AG04449 (cell line): ENCODE data around the gene PAN3.

Source experiments
- CTCF ChIA-PET: fragments of 350-600 bp; formaldehyde crosslinking; extraction: SDS; loops from one replicate; lab custom pipeline; 2021; ENCODE audit warnings: antibody characterized with exemption; lab: Yijun Ruan, JAX
- POLR2A ChIA-PET: fragments of 400-600, 350-600 bp; formaldehyde crosslinking; extraction: SDS; loops from one replicate; lab custom pipeline; 2020; ENCODE audit warnings: antibody characterized with exemption, inconsistent platforms; lab: Yijun Ruan, JAX
- DNase-seq: peaks from one replicate; pipeline ENCODE4 v3.0.0-alpha.2; 2010; ENCODE audit warnings: low read depth, low spot score
- H3K4me3 ChIP-seq: 2 replicates; pipeline ENCODE4 v1.5.1; 2011; ENCODE audit warnings: low read depth, mild to moderate bottlenecking, control low read depth, low read length
- TF ChIP-seq, protein P1 (sequence below): IDR thresholded peaks from one replicate; pipeline ENCODE4 v1.5.1; 2011; ENCODE audit warnings: mild to moderate bottlenecking, moderate library complexity, low read length, control low read depth, inconsistent platforms; ENCODE audit not compliant: insufficient read depth; ENCODE audit errors: missing control alignments

The PAN3 gene

GRCh38 chr13:28166257-28166656 is 27.9 kb downstream of the PAN3 start:
- no peak for DNase-seq
- no peak overlapping the region for H3K4me3 ChIP-seq
- TF ChIP-seq, protein P1, sequence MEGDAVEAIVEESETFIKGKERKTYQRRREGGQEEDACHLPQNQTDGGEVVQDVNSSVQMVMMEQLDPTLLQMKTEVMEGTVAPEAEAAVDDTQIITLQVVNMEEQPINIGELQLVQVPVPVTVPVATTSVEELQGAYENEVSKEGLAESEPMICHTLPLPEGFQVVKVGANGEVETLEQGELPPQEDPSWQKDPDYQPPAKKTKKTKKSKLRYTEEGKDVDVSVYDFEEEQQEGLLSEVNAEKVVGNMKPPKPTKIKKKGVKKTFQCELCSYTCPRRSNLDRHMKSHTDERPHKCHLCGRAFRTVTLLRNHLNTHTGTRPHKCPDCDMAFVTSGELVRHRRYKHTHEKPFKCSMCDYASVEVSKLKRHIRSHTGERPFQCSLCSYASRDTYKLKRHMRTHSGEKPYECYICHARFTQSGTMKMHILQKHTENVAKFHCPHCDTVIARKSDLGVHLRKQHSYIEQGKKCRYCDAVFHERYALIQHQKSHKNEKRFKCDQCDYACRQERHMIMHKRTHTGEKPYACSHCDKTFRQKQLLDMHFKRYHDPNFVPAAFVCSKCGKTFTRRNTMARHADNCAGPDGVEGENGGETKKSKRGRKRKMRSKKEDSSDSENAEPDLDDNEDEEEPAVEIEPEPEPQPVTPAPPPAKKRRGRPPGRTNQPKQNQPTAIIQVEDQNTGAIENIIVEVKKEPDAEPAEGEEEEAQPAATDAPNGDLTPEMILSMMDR = no peak
- ChIA-PET POLR2A (no interaction called here), CTCF (no interaction called here)

- TF ChIP-seq, protein P1 = no peak
- POLR2A ChIA-PET = no interaction called here
- CTCF ChIA-PET = no interaction called here
- H3K4me3 ChIP-seq = no peak overlapping the region
- no peak for DNase-seq
Measured at GRCh38 chr13:28171266-28171665, 32.9 kb downstream of the PAN3 start.

DNA sequence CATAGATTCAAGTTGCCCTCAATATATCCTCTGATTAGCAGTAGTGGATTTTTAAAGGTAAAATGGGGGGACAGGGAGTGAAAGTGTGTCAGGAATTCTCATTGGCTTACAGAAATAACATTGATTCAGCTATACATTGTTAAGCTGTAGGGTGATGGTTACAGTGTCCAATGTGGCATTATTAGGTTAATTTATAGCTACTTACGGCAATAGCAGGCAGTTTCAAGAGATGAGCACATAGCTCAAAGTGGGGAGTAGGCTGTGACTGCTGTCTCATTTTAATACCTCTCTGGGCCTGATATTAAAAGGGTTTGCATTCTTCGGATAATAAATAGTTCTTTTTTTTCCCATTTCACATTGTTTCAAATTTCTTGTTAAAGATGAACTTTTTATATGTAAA is 34.6 kb downstream of the PAN3 start:
- ChIA-PET POLR2A (no interaction called here), CTCF (no interaction called here)
- no peak for DNase-seq
- TF ChIP-seq, protein P1 = no peak
- no peak overlapping the region for H3K4me3 ChIP-seq

DNA sequence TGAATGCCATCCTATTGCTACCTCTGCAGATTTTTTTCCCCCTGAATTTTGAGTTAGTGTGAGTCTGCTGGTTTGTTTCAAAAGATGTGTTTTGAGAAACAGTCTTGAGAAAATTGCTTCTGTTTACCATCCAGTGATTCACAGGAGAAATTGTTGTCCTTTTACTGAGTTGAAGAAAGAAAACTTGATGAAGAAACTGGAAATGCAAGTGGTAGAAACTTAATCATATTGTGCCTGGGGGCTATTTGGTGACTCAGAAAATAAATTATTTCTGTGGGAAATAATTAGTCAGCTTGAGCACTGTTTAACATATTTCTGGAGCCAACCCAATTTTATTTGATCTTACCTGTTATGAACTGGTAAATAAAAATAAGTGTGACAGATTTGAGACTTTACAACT is 35.4 kb downstream of the PAN3 start:
- ChIA-PET CTCF (interaction anchor here (1.4 kb wide), 1 partner anchor 12 kb away, joined by 4 read pairs; no protein-coding TSS in a partner anchor), POLR2A (no interaction called here)
- no peak overlapping the region for H3K4me3 ChIP-seq
- TF ChIP-seq, protein P1 = no peak
- DNase-seq = no peak

DNA sequence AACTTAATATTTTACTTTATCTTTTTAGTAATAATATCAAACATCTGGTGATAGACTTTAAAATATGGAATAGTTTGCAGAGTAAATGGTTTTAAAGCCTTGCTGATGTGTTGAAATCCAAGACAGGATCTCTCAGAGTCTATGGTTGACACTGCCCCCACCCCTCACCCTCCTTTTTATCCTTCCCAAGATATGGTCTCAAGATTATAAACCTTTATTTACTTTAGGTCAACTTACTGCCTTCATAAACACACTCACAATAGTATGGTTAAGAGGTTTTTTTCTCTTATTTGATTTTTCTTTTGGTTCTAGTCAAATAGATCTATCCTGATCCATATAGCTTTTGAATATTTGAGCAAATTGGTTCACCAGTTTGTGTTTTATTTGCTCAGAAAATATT is 39.0 kb downstream of the PAN3 start:
- TF ChIP-seq, protein P1 = no peak
- DNase-seq = no peak
- no peak overlapping the region for H3K4me3 ChIP-seq
- ChIA-PET POLR2A (no interaction called here), CTCF (interaction anchor here (1.1 kb wide), 1 partner anchor 15 kb away, joined by 3 read pairs; no protein-coding TSS in a partner anchor)

- no peak overlapping the region for H3K4me3 ChIP-seq
- CTCF ChIA-PET = interaction anchor here (0.5 to 1.1 kb wide), 2 partner anchors 14 to 66 kb away, joined by 3 read pairs; no protein-coding TSS in a partner anchor
- no peak for DNase-seq
- POLR2A ChIA-PET = no interaction called here
- TF ChIP-seq, protein P1 = no peak
Measured at GRCh38 chr13:28177877-28178276, 39.5 kb downstream of the PAN3 start.
